Neural progenitor cell (in vitro differentiated cells): Measurements from ENCODE around the gene GRB2. TPM values are rescaled to one million over a fixed set of nuclear protein-coding genes. Genes with fewer than 3 reads are reported as not detected.
A peak's percentile ranks its signal among the peaks of the same experiment; 100 is the strongest.

Experiments
- DNase-seq: peaks from one replicate; pipeline ENCODE4 v3.0.0-alpha.2; 2016; ENCODE audit warnings: low spot score
- H2AFZ ChIP-seq: fragments of 200-600 bp; sonication (generic); replicated peaks from 2 replicates; pipeline ENCODE4 v1.6.1; 2016; ENCODE audit warnings: antibody characterized with exemption
- H3F3A ChIP-seq: fragments of 200-600 bp; sonication (generic); 2 replicates; pipeline ENCODE4 v1.6.1; 2016; ENCODE audit warnings: antibody characterized with exemption, low read depth
- H3K27ac ChIP-seq: fragments of 200-600 bp; sonication (generic); 2 replicates; pipeline ENCODE4 v1.5.1; 2016; ENCODE audit warnings: mild to moderate bottlenecking
- H3K27me3 ChIP-seq: fragments of 200-600 bp; sonication (generic); 2 replicates; pipeline ENCODE4 v1.6.1; 2016; ENCODE audit warnings: mild to moderate bottlenecking, moderate library complexity
- H3K36me3 ChIP-seq: fragments of 200-600 bp; sonication (generic); 2 replicates; pipeline ENCODE4 v1.5.1; 2016
- H3K4me1 ChIP-seq: fragments of 200-600 bp; sonication (generic); 2 replicates; pipeline ENCODE4 v1.6.1; 2016; ENCODE audit warnings: mixed run types
- H3K4me2 ChIP-seq: fragments of 200-600 bp; sonication (generic); 2 replicates; pipeline ENCODE4 v1.6.1; 2016
- H3K4me3 ChIP-seq: fragments of 200-600 bp; sonication (generic); 2 replicates; pipeline ENCODE4 v1.5.1; 2016
- H3K79me2 ChIP-seq: fragments of 200-600 bp; sonication (generic); 2 replicates; pipeline ENCODE4 v1.6.1; 2016; ENCODE audit warnings: low read depth
- H3K9ac ChIP-seq: fragments of 200-600 bp; sonication (generic); 2 replicates; pipeline ENCODE4 v1.6.1; 2016
- H3K9me3 ChIP-seq: fragments of 200-600 bp; sonication (generic); 2 replicates; pipeline ENCODE4 v1.5.1; 2016; ENCODE audit warnings: low read depth
- H4K20me1 ChIP-seq: fragments of 200-600 bp; sonication (generic); 2 replicates; pipeline ENCODE4 v1.6.1; 2016; ENCODE audit warnings: low read depth
- H3K27ac Mint-ChIP-seq: 3 replicates; pipeline ENCODE4 v1.8.0; 2021; ENCODE audit warnings: mixed read lengths
- H3K27me3 Mint-ChIP-seq: 2 replicates; pipeline ENCODE4 v1.8.0; 2022; ENCODE audit warnings: low read depth, mild to moderate bottlenecking, inconsistent platforms, moderate library complexity, mixed read lengths; ENCODE audit not compliant: insufficient read depth
- H3K36me3 Mint-ChIP-seq: 3 replicates; pipeline ENCODE4 v1.8.0; 2021; ENCODE audit warnings: mixed read lengths
- H3K4me1 Mint-ChIP-seq: 3 replicates; pipeline ENCODE4 v1.8.0; 2021; ENCODE audit warnings: mixed read lengths
- H3K4me3 Mint-ChIP-seq: 3 replicates; pipeline ENCODE4 v1.8.0; 2021; ENCODE audit warnings: mild to moderate bottlenecking, moderate library complexity, mixed read lengths
- H3K9me3 Mint-ChIP-seq: 3 replicates; pipeline ENCODE4 v1.8.0; 2020; ENCODE audit warnings: mixed read lengths
- EZH2 ChIP-seq: fragments of 200-600 bp; sonication (generic); IDR thresholded peaks from 2 replicates; pipeline ENCODE4 v1.6.1; 2017; ENCODE audit warnings: antibody characterized with exemption, mild to moderate bottlenecking, moderate library complexity
- EZH2phosphoT487 ChIP-seq: fragments of 200-600 bp; sonication (generic); IDR thresholded peaks from 2 replicates; pipeline ENCODE4 v1.6.1; 2017; ENCODE audit warnings: antibody characterized with exemption
- total RNA-seq: library from RNA; depleted of rRNA; stranded (reverse); fragments of >200 nt; gene quantifications from 2 replicates; pipeline ENCODE4 v1.2.3, GENCODE V29; 2015; ENCODE audit warnings: low replicate concordance
- TF ChIP-seq, protein P1 (sequence below): fragments of 200-600 bp; sonication (generic); IDR thresholded peaks from 2 replicates; pipeline ENCODE4 v1.5.1; 2017; ENCODE audit warnings: antibody characterized with exemption, mild to moderate bottlenecking

Gene GRB2
- total RNA-seq, 1 donor from 2014 or later, result 72.5 TPM

DNA sequence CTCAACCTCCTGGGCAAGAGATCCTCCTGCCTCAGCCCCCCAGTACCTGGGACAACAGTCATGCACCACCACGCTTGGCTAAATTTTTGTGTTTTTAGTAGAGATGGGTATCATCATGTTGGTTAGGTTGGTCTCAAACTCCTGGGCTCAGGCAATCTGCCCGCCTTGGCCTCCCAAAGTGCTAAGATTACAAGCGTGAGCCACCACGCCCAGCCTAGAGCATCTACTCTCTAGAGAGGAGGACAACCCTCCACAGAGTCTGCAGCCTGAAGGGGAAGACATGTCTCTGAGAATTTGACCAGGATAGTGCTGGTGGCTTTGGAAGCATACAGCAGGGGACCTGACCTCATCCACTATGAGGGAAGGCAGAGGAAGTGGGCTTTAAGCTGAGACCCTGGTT, 4.7 kb upstream of the GRB2 start:
- Mint-ChIP-seq H3K9me3 (no peaks in the 10 kb centered on the region), H3K27me3 (peaks cover 13% of the 10 kb centered on the region), H3K36me3 (no peaks in the 10 kb centered on the region), H3K4me1 (peaks cover 11% of the 10 kb centered on the region), H3K4me3 (no peak overlapping the region), H3K27ac (no peak overlapping the region)
- TF ChIP-seq, protein P1, sequence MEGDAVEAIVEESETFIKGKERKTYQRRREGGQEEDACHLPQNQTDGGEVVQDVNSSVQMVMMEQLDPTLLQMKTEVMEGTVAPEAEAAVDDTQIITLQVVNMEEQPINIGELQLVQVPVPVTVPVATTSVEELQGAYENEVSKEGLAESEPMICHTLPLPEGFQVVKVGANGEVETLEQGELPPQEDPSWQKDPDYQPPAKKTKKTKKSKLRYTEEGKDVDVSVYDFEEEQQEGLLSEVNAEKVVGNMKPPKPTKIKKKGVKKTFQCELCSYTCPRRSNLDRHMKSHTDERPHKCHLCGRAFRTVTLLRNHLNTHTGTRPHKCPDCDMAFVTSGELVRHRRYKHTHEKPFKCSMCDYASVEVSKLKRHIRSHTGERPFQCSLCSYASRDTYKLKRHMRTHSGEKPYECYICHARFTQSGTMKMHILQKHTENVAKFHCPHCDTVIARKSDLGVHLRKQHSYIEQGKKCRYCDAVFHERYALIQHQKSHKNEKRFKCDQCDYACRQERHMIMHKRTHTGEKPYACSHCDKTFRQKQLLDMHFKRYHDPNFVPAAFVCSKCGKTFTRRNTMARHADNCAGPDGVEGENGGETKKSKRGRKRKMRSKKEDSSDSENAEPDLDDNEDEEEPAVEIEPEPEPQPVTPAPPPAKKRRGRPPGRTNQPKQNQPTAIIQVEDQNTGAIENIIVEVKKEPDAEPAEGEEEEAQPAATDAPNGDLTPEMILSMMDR, result no peak
- no peak for TF ChIP-seq EZH2
- TF ChIP-seq EZH2phosphoT487, result no peak
- peaks cover 11% of the 10 kb centered on the region for H3K27me3 ChIP-seq
- H3F3A ChIP-seq, result peaks cover 4% of the 10 kb centered on the region
- no peaks in the 10 kb centered on the region for H3K9me3 ChIP-seq
- peaks cover 2% of the 10 kb centered on the region for H4K20me1 ChIP-seq
- H3K9ac ChIP-seq, result no peak overlapping the region
- H2AFZ ChIP-seq, result no peak overlapping the region
- no peaks in the 10 kb centered on the region for H3K36me3 ChIP-seq
- H3K27ac ChIP-seq, result no peak overlapping the region
- DNase-seq, result no peak
- no peak overlapping the region for H3K4me2 ChIP-seq
- no peaks in the 10 kb centered on the region for H3K4me1 ChIP-seq
- no peak overlapping the region for H3K4me3 ChIP-seq
- H3K79me2 ChIP-seq, result peaks cover 2% of the 10 kb centered on the region

DNA sequence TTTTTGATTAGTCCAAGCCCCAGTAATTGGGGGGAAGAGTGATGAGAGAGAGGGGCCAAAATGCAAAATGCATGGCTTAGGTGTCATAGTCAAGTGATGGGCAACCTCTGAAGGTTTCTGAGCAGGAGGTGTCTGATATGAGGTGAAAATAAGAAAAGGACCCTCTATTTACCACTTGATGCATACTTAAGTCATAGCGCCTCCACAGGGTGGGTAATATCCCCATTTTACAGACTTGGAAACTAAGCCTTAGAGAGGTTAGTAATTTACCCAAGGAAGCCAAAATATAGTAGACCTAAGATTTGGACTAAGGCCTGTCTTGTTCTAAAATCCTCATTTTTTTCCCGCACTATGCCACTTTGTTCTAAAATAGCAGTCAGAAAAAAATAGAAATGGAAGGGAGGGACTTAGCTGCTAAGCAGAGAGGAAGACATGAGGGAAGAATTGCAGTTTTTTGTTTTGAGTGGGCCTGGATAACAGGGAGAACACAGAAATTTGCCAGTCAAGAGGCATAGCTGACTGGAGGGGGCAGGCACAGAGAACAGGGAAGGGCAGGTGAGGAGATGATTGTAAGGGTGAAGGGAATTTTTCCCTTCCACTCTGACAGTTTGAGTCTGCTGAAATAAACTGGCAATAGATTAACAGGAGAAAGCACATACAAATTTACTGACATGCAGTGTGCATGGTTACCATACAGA, 2.3 kb upstream of the GRB2 start:
- Histone ChIP-seq H3K27ac (no peak overlapping the region), H3K27me3 (peaks cover under 1% of the 10 kb centered on the region), H4K20me1 (peaks cover 22% of the 10 kb centered on the region), H3K4me3 (no peak overlapping the region), H3K4me1 (peaks cover 3% of the 10 kb centered on the region), H3K9me3 (no peaks in the 10 kb centered on the region), H3K79me2 (peaks cover 26% of the 10 kb centered on the region), H2AFZ (no peak overlapping the region), H3F3A (peaks cover 9% of the 10 kb centered on the region), H3K9ac (no peak overlapping the region), H3K36me3 (no peaks in the 10 kb centered on the region), H3K4me2 (no peak overlapping the region)
- Mint-ChIP-seq H3K4me3 (no peak overlapping the region), H3K9me3 (no peaks in the 10 kb centered on the region), H3K27ac (no peak overlapping the region), H3K27me3 (peaks cover 4% of the 10 kb centered on the region), H3K36me3 (no peaks in the 10 kb centered on the region), H3K4me1 (peaks cover 18% of the 10 kb centered on the region)
- TF ChIP-seq EZH2phosphoT487, result no peak
- TF ChIP-seq EZH2, result no peak
- DNase-seq, result no peak

DNA sequence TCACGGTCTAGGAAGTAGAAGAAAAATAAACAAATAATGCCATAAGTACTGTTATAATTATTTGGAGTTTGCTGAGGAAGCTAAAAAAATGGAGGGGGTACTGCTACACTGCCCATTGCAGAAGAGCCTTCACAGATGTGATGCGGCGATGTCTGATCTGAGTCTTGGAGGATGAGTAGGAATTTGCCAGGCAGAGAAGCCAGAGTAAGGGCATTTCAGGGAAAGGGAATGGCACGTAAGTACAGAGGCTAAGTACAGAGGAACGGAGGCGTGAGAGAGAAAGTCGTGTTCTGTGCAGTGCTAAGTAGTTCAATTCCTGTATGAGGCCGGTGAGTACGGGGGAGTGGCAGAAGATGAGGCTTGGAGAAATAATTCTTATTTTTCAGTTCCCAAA, 741 bp upstream of the GRB2 start:
- Histone ChIP-seq H3K4me2 (peak overlapping the region; percentile 98), H3K9ac (no peak overlapping the region)
- TF ChIP-seq, protein P1, result no peak
- no peak for TF ChIP-seq EZH2
- TF ChIP-seq EZH2phosphoT487, result no peak

DNA sequence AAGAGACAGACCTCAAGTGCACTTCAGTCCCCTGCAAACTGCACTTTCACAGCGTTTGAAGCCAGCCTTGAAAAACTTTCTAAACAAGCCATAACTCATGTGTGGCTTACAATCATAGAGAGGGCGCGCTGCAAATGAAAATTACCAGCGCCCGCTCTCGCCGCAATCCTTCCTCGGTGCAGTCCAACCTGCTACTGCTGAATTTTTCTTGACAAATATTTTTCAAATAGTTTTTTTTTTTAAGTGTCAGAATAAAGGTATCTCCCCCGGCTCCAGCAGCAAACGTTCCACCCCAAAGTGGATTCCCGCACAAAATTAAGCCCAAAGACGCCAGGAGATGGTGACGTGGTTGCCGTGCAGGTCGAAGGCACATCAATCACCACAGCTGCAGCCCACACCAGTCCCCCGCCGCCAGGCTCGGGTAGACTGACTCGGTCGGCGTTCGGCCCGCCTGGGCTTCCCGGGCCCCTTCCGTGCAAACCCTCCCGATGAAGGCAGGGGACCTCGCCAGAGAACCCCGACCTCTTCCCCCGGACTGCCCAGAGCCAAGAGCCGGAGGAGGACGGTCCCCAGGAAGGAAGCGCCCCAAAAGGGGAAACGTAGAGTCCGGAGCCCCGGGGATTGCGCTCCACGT, 630 bp downstream of the GRB2 start:
- H3K4me3 ChIP-seq, result peak overlapping the region; percentile 99
- peak overlapping the region; percentile 91 for H3K9ac ChIP-seq
- peak overlapping the region; percentile 73 for H2AFZ ChIP-seq

More for the DNA sequence above, 741 bp upstream of the GRB2 start:
- Mint-ChIP-seq H3K27ac (peak overlapping the region; percentile 23), H3K36me3 (no peaks in the 10 kb centered on the region), H3K27me3 (peaks cover 4% of the 10 kb centered on the region), H3K4me3 (peak overlapping the region; percentile 91), H3K4me1 (peaks cover 18% of the 10 kb centered on the region), H3K9me3 (no peaks in the 10 kb centered on the region)
- Histone ChIP-seq H3F3A (peaks cover 9% of the 10 kb centered on the region), H3K27me3 (no peaks in the 10 kb centered on the region), H2AFZ (peak overlapping the region; percentile 79), H3K4me1 (peaks cover 3% of the 10 kb centered on the region), H3K27ac (no peak overlapping the region), H3K79me2 (peaks cover 42% of the 10 kb centered on the region), H3K36me3 (no peaks in the 10 kb centered on the region), H4K20me1 (peaks cover 22% of the 10 kb centered on the region), H3K9me3 (no peaks in the 10 kb centered on the region), H3K4me3 (peak overlapping the region; percentile 99)
- peak; percentile 28 for DNase-seq

More for the DNA sequence above, 630 bp downstream of the GRB2 start:
- peak overlapping the region; percentile 98 for H3K4me2 ChIP-seq
- H3K36me3 Mint-ChIP-seq, result peaks cover 4% of the 10 kb centered on the region
- peak overlapping the region; percentile 48 for H3K27ac Mint-ChIP-seq
- H4K20me1 ChIP-seq, result peaks cover 22% of the 10 kb centered on the region
- H3K4me1 Mint-ChIP-seq, result peaks cover 18% of the 10 kb centered on the region
- no peaks in the 10 kb centered on the region for H3K9me3 Mint-ChIP-seq
- TF ChIP-seq, protein P1, result no peak
- TF ChIP-seq EZH2, result peak; percentile 10
- no peak for TF ChIP-seq EZH2phosphoT487
- peaks cover 2% of the 10 kb centered on the region for H3K27me3 Mint-ChIP-seq
- DNase-seq, result peak; percentile 68
- H3K79me2 ChIP-seq, result peaks cover 54% of the 10 kb centered on the region
- H3F3A ChIP-seq, result peaks cover 9% of the 10 kb centered on the region
- peaks cover 3% of the 10 kb centered on the region for H3K4me1 ChIP-seq
- H3K27ac ChIP-seq, result no peak overlapping the region
- no peaks in the 10 kb centered on the region for H3K27me3 ChIP-seq
- H3K36me3 ChIP-seq, result no peaks in the 10 kb centered on the region
- H3K9me3 ChIP-seq, result no peaks in the 10 kb centered on the region
- H3K4me3 Mint-ChIP-seq, result peak overlapping the region; percentile 91
